ENCODE data around the gene SLIT3.
A peak's percentile ranks its signal among the peaks of the same experiment; 100 is the strongest.

SLIT3 gene

GRCh38 chr5:168992687-168993086 lies 308.3 kb downstream of the SLIT3 start:
- Histone ChIP-seq H3K9ac (ENCODE audit: low read depth, low read length) (no peak overlapping the region), H3K4me3 (ENCODE audit: low read length) (no peak overlapping the region), H3K36me3 (ENCODE audit: insufficient read depth, low read depth, low read length) (no peaks in the 10 kb centered on the region), H3K27ac (ENCODE audit: low read length) (no peak overlapping the region), H3K27me3 (ENCODE audit: insufficient read depth, low read length) (peaks cover 7% of the 10 kb centered on the region; the same call in 1 of the 2 replicates), H3K9me3 (ENCODE audit: insufficient read depth, low read depth, low read length) (no peaks in the 10 kb centered on the region), H3K4me1 (ENCODE audit: insufficient read depth, low read length) (no peaks in the 10 kb centered on the region; the same call in 1 of the 2 replicates)

GRCh38 chr5:168992016-168992415 lies 308.9 kb downstream of the SLIT3 start:
- Histone ChIP-seq H3K9ac (ENCODE audit: low read depth, low read length) (no peak overlapping the region), H3K4me1 (ENCODE audit: insufficient read depth, low read length) (no peaks in the 10 kb centered on the region; the same call in 1 of the 2 replicates), H3K36me3 (ENCODE audit: insufficient read depth, low read depth, low read length) (no peaks in the 10 kb centered on the region), H3K27me3 (ENCODE audit: insufficient read depth, low read length) (peaks cover 7% of the 10 kb centered on the region; the same call in 1 of the 2 replicates), H3K4me3 (ENCODE audit: low read length) (no peak overlapping the region), H3K27ac (ENCODE audit: low read length) (no peak overlapping the region), H3K9me3 (ENCODE audit: insufficient read depth, low read depth, low read length) (no peaks in the 10 kb centered on the region)

- Histone ChIP-seq H3K27ac (ENCODE audit: low read length) (no peak overlapping the region), H3K9me3 (ENCODE audit: insufficient read depth, low read depth, low read length) (no peaks in the 10 kb centered on the region), H3K4me3 (ENCODE audit: low read length) (no peak overlapping the region), H3K27me3 (ENCODE audit: insufficient read depth, low read length) (peaks cover 7% of the 10 kb centered on the region; the same call in 1 of the 2 replicates), H3K4me1 (ENCODE audit: insufficient read depth, low read length) (no peaks in the 10 kb centered on the region; the same call in 1 of the 2 replicates), H3K36me3 (ENCODE audit: insufficient read depth, low read depth, low read length) (no peaks in the 10 kb centered on the region), H3K9ac (ENCODE audit: low read depth, low read length) (no peak overlapping the region)
These were observed 309.6 kb downstream of the SLIT3 start for GRCh38 chr5:168991311-168991710.

GRCh38 chr5:168990679-168991078 lies 310.3 kb downstream of the SLIT3 start:
- H3K27ac ChIP-seq (ENCODE audit: low read length) = no peak overlapping the region
- H3K36me3 ChIP-seq (ENCODE audit: insufficient read depth, low read depth, low read length) = no peaks in the 10 kb centered on the region
- H3K9me3 ChIP-seq (ENCODE audit: insufficient read depth, low read depth, low read length) = no peaks in the 10 kb centered on the region
- H3K27me3 ChIP-seq (ENCODE audit: insufficient read depth, low read length) = peaks cover 7% of the 10 kb centered on the region; the same call in 1 of the 2 replicates
- H3K4me3 ChIP-seq (ENCODE audit: low read length) = no peak overlapping the region
- H3K4me1 ChIP-seq (ENCODE audit: insufficient read depth, low read length) = peaks cover 4% of the 10 kb centered on the region; the same call in 1 of the 2 replicates
- no peak overlapping the region for H3K9ac ChIP-seq (ENCODE audit: low read depth, low read length)

GRCh38 chr5:168989731-168990505 lies 311.0 kb downstream of the SLIT3 start:
- no peak overlapping the region for H3K9ac ChIP-seq (ENCODE audit: low read depth, low read length)
- H3K36me3 ChIP-seq (ENCODE audit: insufficient read depth, low read depth, low read length) = no peaks in the 10 kb centered on the region
- H3K27me3 ChIP-seq (ENCODE audit: insufficient read depth, low read length) = peaks cover 7% of the 10 kb centered on the region; the same call in 1 of the 2 replicates
- H3K4me1 ChIP-seq (ENCODE audit: insufficient read depth, low read length) = peaks cover 12% of the 10 kb centered on the region; the same call in 1 of the 2 replicates
- H3K27ac ChIP-seq (ENCODE audit: low read length) = no peak overlapping the region
- H3K9me3 ChIP-seq (ENCODE audit: insufficient read depth, low read depth, low read length) = no peaks in the 10 kb centered on the region
- H3K4me3 ChIP-seq (ENCODE audit: low read length) = no peak overlapping the region

GRCh38 chr5:168988699-168989098 lies 312.2 kb downstream of the SLIT3 start:
- Histone ChIP-seq H3K9me3 (ENCODE audit: insufficient read depth, low read depth, low read length) (no peaks in the 10 kb centered on the region), H3K27me3 (ENCODE audit: insufficient read depth, low read length) (peaks cover 7% of the 10 kb centered on the region; the same call in 1 of the 2 replicates), H3K9ac (ENCODE audit: low read depth, low read length) (no peak overlapping the region), H3K4me1 (ENCODE audit: insufficient read depth, low read length) (peaks cover 17% of the 10 kb centered on the region; the same call in 1 of the 2 replicates), H3K27ac (ENCODE audit: low read length) (no peak overlapping the region), H3K4me3 (ENCODE audit: low read length) (no peak overlapping the region), H3K36me3 (ENCODE audit: insufficient read depth, low read depth, low read length) (no peaks in the 10 kb centered on the region)

GRCh38 chr5:168987543-168988300 lies 313.2 kb downstream of the SLIT3 start:
- no peak overlapping the region for H3K27ac ChIP-seq (ENCODE audit: low read length)
- no peaks in the 10 kb centered on the region for H3K36me3 ChIP-seq (ENCODE audit: insufficient read depth, low read depth, low read length)
- peaks cover 7% of the 10 kb centered on the region; the same call in 1 of the 2 replicates for H3K27me3 ChIP-seq (ENCODE audit: insufficient read depth, low read length)
- no peak overlapping the region for H3K4me3 ChIP-seq (ENCODE audit: low read length)
- H3K9me3 ChIP-seq (ENCODE audit: insufficient read depth, low read depth, low read length) = no peaks in the 10 kb centered on the region
- H3K4me1 ChIP-seq (ENCODE audit: insufficient read depth, low read length) = peaks cover 26% of the 10 kb centered on the region; the same call in 1 of the 2 replicates
- H3K9ac ChIP-seq (ENCODE audit: low read depth, low read length) = no peak overlapping the region

- peak overlapping the region; percentile 12 for H3K27ac ChIP-seq (ENCODE audit: low read length)
These were observed 315.5 kb downstream of the SLIT3 start for GRCh38 chr5:168985454-168985853.

GRCh38 chr5:168984135-168984675 lies 316.7 kb downstream of the SLIT3 start:
- peaks cover 28% of the 10 kb centered on the region; the same call in 1 of the 2 replicates for H3K4me1 ChIP-seq (ENCODE audit: insufficient read depth, low read length)
- H3K36me3 ChIP-seq (ENCODE audit: insufficient read depth, low read depth, low read length) = no peaks in the 10 kb centered on the region
- no peak overlapping the region for H3K27ac ChIP-seq (ENCODE audit: low read length)
- peaks cover 7% of the 10 kb centered on the region; the same call in 1 of the 2 replicates for H3K27me3 ChIP-seq (ENCODE audit: insufficient read depth, low read length)
- peak overlapping the region; percentile 33; the same call in 1 of the 2 replicates for H3K9ac ChIP-seq (ENCODE audit: low read depth, low read length)
- H3K4me3 ChIP-seq (ENCODE audit: low read length) = no peak overlapping the region
- H3K9me3 ChIP-seq (ENCODE audit: insufficient read depth, low read depth, low read length) = no peaks in the 10 kb centered on the region

More at GRCh38 chr5:168985454-168985853, 315.5 kb downstream of the SLIT3 start:
- Histone ChIP-seq H3K4me3 (ENCODE audit: low read length) (no peak overlapping the region; the same call in 1 of the 2 replicates), H3K27me3 (ENCODE audit: insufficient read depth, low read length) (peaks cover 7% of the 10 kb centered on the region; the same call in 1 of the 2 replicates), H3K4me1 (ENCODE audit: insufficient read depth, low read length) (peaks cover 28% of the 10 kb centered on the region; the same call in 1 of the 2 replicates), H3K36me3 (ENCODE audit: insufficient read depth, low read depth, low read length) (no peaks in the 10 kb centered on the region), H3K9ac (ENCODE audit: low read depth, low read length) (no peak overlapping the region), H3K9me3 (ENCODE audit: insufficient read depth, low read depth, low read length) (no peaks in the 10 kb centered on the region)

- Histone ChIP-seq H3K4me1 (ENCODE audit: insufficient read depth, low read length) (peaks cover 18% of the 10 kb centered on the region; the same call in 1 of the 2 replicates), H3K27me3 (ENCODE audit: insufficient read depth, low read length) (no peaks in the 10 kb centered on the region)
These were observed 321.8 kb downstream of the SLIT3 start for GRCh38 chr5:168979135-168979534.

GRCh38 chr5:168978500-168978899 lies 322.4 kb downstream of the SLIT3 start:
- H3K27ac ChIP-seq (ENCODE audit: low read length) = no peak overlapping the region
- no peaks in the 10 kb centered on the region for H3K27me3 ChIP-seq (ENCODE audit: insufficient read depth, low read length)
- H3K36me3 ChIP-seq (ENCODE audit: insufficient read depth, low read depth, low read length) = no peaks in the 10 kb centered on the region

More at GRCh38 chr5:168979135-168979534, 321.8 kb downstream of the SLIT3 start:
- H3K4me3 ChIP-seq (ENCODE audit: low read length) = no peak overlapping the region
- H3K36me3 ChIP-seq (ENCODE audit: insufficient read depth, low read depth, low read length) = no peaks in the 10 kb centered on the region
- no peaks in the 10 kb centered on the region for H3K9me3 ChIP-seq (ENCODE audit: insufficient read depth, low read depth, low read length)
- no peak overlapping the region for H3K9ac ChIP-seq (ENCODE audit: low read depth, low read length)
- no peak overlapping the region for H3K27ac ChIP-seq (ENCODE audit: low read length)

More at GRCh38 chr5:168978500-168978899, 322.4 kb downstream of the SLIT3 start:
- peaks cover 16% of the 10 kb centered on the region; the same call in 1 of the 2 replicates for H3K4me1 ChIP-seq (ENCODE audit: insufficient read depth, low read length)
- no peak overlapping the region for H3K9ac ChIP-seq (ENCODE audit: low read depth, low read length)
- H3K9me3 ChIP-seq (ENCODE audit: insufficient read depth, low read depth, low read length) = no peaks in the 10 kb centered on the region
- H3K4me3 ChIP-seq (ENCODE audit: low read length) = no peak overlapping the region

All from iPS-20b (cell line).